ENCODE results near the gene ARHGEF6.
"Not testable (repeated sequence)": the region's sequence is repeated elsewhere in the genome, so short reads cannot be mapped to it uniquely, and the experiment has no call there.

ARHGEF6 gene

DNA sequence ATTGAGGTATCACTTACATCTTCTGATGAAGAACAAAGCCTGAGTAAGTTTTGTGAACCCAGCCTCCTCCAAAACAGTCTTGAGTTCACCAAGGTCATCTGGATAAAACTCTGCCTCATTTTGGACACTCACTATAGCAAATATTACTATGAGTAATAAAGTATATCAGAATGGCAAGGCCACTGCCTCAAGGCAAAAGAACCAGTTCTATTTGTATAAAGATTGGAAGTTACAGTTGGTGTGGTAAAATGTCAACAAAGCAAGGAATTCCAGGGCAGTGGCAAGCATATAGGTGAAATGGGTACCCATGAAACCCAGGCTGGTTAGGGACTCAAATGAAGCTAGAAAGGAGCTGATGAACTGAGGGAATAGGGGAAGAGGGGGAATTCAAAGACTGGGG lies 2.4 kb upstream of the ARHGEF6 start:
- DNase-seq (ENCODE audit: low read depth), result no peak

DNA sequence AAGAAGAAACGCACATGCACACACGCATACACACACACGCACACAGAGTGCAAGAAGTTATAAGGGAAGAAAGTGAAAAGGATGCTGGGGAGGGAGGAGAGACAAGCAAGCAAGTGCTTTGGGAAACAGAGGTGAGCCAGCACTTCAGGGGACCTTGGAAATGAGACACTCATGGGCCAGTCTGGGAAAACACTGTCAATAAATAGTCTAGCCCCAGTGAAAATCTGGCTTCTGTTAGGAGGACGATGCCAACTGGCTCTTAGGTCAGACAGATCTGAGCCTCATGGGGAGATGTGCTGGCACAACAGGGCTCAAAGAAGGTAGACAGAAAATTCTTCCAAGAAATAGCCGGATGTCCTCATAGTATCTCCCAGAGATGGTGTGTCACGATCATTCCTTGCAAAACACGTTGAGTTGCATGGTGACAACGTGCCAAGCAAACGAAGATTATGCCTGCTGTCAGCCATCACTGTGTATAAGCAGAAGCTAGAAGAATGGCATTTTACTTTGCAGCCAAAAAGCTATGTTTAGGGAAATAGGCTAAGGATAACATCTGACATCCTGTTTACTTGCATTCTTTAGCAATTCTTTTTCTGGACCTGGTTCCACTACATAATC lies 557 bp upstream of the ARHGEF6 start:
- DNase-seq (ENCODE audit: low read depth), result no peak

DNA sequence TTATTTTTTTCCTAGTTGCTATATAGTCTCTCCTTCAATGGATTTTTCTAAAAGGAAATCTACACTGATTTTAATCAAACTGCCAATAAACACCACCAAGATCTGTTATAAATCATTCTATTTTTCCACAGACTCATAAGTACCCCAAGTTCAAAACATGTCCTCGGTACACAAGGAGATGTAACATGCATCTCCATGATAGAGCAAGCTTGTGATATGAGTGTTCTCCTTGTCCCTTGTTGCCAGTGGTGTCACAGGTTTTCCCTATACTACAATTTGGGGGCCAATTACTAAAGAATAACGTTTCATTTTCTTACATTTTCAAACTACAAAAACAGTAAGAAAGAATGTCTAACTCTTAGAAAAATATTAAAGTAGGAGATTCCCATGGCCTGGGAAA lies 491 bp downstream of the ARHGEF6 start:
- no peak for DNase-seq (ENCODE audit: low read depth)

DNA sequence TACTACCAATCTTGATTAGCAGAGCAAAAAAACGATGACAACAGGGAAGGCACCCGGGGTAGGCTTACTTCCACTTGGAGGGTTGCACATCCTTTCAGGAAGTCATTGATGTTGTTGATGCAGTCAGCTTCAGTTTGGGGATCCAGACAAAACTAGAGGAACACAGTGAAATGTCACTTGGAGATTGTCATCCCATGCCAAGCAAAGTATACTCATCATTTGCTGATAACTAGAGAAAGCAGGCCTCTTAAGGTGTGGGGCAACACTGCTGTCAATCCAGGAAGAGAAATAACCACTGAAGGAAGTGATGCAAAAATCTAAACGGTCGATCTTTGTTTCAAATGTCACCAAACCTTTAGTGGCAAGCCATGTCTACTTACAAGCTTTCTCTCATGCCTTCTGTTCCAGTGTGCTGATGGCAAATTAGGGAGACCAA lies 1.4 kb downstream of the ARHGEF6 start:
- DNase-seq (ENCODE audit: low read depth), result no peak

DNA sequence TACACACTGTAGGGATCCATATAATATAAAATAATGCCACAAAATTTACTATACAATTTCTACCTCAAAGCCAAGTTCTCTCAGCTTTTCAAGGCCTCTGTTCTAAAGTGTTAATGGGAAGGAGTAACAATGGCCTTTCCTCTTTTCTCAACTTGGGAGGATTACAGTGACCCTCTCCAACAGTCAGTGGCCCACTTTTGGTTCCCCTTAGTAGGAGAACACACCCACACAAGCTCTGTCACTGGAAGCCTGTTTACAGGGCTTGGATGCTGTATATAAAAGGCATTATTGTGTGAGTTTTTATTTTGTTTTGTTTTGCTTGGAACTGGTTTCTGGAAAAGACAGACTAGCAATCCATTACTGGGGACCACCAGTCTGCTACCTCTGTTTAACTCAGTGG lies 1.8 kb downstream of the ARHGEF6 start:
- no peak for DNase-seq (ENCODE audit: low read depth)

DNA sequence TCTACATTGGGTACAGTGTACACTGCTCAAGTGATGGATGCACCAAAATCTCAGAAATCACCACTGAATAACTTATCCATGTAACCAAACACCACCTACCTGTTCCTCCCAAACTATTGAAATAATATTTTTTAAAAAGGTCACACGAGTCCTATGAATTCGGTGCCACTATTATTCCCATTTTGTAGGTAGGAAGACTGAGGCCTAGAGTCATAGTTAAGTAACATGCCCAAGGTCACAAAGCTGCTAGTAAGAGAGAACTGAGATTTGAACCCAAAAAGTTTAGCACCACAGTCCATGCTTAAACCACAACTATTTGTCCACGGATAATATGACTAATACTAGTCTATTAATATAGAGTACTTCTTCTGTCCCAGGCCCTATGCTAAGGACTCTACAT lies 2.7 kb downstream of the ARHGEF6 start:
- DNase-seq (ENCODE audit: low read depth), result no peak

DNA sequence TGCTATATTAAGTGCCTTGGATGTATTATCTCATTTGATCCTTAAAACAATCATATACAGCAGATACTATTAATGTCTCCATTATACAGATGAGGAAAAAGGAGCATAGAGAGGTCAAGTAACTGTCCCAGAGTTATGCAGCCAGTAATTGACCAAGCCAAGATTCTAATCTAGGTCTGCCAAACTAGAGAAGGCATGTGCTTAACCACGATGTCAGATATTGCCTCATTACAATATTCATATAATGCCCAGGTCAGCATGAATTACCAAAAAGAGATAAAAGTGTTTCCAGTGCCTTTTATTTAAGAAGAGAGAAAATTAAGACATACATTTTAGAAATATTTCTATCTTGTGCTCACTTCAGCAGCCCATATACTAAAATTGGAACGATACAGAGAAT lies 7.1 kb downstream of the ARHGEF6 start:
- DNase-seq (ENCODE audit: low read depth), result no peak

DNA sequence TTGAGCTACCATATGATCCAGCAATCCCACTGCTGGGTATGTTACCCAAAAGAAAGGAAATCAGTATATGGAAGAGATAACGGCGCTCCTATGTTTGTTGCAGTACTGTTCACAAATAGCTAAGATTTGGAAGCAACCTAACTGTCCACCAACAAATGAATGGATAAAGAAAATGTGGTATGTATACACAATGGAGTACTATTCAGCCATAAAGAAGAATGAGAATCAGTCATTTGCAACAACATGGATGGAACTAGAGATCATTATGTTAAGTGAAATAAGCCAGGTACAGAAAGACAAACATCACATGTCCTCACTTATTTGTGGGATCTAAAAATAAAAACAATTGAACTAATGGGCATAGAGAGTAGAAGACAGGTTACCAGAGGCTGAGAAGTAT lies 8.9 kb downstream of the ARHGEF6 start:
- not testable (repeated sequence) for DNase-seq (ENCODE audit: low read depth)

DNA sequence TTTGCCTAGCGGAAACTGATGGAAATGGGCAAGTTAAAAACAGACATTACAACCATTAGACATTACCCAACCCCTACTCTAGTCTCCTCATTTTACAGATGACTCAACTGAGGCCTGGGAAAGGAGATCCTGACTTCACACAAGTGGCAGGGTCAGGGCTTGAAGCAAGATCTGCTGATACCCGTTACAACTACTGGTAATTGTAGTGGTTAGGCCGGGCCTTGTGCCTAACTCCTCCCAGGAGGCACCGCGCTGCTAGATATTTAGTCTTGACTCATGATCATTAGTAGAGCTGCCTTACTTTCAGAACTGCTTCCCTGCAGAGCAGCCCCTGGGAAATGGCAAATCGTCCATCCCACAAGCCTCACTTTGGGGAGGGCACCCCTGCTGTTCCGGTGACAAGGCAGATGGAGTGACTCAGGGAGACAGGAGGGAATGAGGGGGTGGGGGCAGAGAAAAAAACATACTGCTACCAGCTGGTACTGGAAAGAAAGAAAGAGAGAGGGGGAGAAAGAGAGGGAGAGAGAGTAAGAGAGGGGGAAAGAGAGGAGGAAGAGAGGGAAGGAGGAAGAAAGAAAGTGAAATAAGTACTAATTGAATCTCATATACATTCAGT lies 12.2 kb downstream of the ARHGEF6 start:
- no peak for DNase-seq (ENCODE audit: low read depth)

DNA sequence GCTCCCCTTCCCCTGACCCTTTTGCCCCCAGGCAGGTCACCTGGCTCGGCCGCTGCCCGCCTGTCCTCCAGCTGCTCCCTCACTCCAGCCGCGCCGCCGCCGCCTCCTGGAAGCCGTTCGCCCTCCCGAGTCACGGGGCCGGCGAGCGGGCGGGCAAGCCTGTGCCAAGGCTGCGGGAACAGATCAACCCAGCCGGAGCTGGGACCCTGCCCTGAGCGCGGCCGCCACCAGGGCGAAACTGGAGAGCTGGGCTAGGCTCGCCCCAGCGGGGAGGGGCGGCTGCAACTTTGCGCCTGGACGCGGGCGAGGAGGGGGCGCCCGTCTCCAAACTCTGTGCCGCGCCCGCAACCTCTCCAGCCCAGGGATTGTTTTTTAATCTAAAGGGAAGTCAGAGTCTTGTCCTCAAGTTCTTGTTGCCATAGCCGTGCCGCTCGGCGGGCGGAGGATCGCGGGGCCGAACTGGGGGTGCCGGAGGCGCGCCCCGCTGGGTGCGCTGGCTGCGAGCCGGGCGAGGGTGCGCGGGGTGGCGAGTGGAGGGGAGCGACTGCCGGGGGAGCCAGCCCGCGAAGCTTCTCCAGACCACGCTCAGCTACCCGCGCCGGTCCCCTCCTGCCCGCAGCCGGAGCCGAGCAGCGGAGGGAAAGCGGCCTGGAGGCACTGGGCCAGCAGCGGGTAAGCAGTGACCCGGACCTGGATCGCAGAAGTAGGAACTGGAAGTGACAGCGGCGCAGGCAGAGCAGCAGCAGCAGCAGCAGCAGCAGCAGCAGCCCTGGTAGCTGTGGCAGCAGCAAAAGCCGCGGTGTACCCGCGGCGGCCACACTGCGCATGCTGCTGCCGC lies 13.4 kb downstream of the ARHGEF6 start:
- no peak for DNase-seq (ENCODE audit: low read depth)

DNA sequence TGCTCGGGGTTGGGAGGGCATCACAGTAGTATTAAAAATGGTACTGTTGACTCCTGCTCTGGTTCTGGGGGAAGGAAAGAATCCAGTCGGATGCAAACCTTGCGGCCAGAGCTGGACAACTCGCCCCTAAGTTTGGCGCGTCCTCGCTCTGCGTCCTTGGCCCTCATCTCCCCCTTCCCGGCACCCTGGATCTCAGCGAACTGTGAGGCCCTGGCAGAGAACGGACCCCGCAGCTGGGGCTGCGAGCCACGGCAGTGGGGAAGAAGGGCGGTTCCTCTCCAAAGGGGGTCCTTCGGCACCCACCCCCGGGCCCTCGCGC lies 14.0 kb downstream of the ARHGEF6 start:
- no peak for DNase-seq (ENCODE audit: low read depth)

DNA sequence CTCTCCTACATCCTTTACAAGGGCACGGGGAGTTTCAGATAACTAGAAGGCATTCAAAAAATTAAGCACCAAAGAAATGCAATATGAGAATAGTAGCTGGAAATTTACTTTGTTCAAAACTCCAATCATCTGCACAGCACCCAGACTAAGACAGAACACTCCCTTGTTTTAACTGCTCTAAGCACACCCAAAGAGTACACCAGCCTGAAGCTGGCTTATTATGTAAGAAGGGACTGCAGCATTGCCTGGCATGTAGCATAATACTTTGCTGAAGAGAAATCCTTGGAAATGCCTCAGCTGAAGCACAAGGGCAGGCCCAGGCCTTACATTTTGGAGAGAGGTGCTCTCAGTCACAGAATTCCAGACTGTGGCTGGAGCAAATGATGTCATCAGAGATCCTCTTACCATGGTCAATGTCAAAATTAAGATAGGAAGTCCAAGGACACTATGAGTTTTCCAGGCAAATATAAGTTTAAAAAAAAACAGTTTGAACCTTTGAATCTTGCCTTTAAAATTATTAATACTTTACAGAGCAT lies 14.8 kb downstream of the ARHGEF6 start:
- no peak for DNase-seq (ENCODE audit: low read depth)

DNA sequence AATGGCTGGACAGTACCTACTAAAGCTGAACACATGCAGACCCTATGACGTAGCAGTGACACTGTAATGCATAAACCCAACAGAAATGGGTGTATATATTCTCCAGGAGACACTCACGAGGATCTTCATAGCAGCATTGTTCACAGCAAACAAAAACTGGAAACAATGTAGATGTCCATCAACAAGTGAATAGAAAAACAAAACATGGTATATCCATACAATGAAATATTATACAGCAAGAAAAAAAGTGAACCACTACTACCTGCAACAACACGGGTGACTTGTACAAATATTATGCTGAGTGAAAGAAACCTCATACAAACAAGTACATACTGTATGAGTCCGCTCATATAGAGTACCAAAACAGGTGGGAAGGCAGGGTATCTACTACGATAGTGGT lies 16.5 kb downstream of the ARHGEF6 start:
- DNase-seq (ENCODE audit: low read depth), result no peak

DNA sequence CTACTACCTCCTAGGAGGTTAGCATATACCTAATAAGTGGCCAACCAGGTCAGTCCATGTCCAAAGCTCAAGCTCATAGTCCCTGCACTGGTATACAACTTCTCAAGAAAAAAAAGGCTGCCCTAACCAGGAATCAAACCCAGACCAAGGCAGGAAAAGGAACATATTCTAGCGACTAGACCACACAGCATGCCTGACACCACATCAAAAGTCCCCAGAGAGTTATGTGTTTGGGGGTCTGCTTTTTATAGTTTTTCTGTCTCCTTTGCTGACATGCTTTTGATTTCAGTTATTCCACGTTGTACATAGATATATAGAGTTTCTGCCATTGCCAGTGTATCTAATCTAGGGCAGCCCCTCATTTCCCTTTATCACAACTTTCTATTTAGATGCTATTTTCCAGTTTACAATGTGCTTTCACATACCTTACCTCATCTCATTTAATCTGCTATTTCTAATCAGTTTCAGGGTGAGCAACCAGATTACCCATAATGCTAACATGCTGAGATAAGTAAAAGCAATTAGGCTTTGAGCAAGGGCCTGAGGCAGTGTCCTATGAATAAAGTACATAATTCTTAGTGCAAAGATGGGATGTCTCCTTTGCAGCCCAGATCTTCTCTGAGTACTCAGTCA lies 17.8 kb downstream of the ARHGEF6 start:
- no peak for DNase-seq (ENCODE audit: low read depth)

DNA sequence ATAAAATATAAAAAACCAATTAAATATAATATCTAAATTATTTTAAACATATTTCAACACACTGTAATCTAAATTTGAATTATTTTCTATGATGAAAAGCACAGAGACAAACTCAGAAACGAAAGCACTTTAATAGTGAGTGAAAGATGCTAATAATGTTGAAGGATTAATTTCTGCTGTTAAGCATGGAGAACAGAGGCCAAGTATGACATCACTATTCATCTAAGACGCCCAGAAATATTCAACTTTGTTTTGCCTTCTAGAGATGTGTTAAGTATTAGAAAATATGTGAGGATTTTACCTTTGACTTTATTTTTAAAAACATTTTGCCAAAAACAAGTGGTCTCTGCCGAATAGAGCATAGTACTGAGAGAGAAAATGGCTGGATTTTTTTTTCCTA lies 19.3 kb downstream of the ARHGEF6 start:
- no peak for DNase-seq (ENCODE audit: low read depth)

DNA sequence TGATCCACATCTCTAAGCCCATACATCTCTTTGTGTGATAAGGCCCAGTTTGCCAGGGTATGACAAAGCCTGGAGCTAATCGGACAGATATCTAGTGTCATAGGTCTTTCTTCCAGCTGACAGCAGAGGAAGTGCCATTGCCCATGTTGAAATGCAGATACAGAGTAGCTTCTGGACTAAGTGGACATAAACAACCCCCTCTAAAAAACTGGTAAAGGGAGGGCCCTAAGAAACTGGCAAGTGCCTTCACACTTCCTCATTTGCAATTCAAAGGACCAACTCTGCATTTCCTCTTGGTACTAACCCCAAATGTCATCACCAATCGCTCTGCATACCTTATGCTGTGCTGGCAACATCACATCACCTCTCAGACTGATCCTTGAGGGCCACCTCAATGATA lies 20.8 kb downstream of the ARHGEF6 start:
- no peak for DNase-seq (ENCODE audit: low read depth)

DNA sequence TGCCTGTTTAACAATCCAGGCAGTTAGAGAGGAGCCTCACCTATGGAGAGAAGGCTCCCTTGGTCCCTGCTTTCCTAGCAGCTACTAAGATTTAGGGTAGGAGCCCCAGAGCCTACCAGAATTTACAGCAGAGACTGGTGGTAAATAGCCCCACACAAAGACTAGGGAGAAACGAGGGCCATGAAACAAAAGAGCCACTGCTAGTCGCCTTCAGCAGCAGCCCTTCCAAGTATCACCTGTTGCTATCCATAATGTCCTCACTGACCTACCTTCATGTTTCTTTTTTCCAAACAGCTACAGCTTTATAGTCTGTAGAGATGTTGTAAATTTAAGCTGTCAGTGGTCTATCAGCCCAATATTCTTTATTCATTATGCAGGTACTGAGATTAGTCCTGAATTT lies 25.3 kb downstream of the ARHGEF6 start:
- no peak for DNase-seq (ENCODE audit: low read depth)

DNA sequence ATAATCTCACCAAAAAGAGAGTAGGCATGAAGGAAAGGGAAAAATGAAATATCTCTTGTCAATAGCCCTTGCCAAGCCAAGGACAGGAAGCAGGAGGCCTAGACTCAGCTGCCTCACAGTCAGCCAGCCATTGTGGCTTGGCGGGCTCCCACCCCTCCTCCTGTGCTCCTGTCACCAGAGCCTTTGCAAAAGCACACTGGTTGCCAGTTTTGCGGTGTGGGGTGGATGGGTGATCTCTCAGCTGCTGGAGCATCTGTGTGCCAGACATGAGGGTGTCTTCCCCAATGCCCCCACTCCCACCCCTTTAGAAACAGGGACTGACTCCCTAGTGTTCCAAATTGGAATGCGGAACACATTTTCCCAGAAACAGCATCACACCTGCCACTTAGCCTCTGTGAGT lies 26.1 kb downstream of the ARHGEF6 start:
- DNase-seq (ENCODE audit: low read depth), result no peak

DNA sequence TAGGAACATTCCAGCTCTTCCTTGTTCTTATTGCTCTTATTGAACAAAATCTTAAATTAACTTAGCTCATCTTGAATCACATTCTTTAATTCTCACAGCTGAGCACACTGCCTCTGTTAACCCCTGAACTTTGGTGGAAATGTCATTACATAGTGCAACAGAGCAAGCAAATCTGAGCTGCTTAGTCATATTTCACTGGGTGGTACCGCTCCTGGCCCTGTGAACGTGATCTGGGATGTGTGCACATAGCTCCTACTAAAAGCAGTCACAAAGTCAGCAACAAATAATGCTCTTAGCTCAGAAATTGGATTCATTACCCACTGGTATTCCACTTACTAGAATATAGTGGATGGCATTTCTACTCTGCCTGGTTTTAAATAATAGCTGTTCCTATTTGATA lies 27.9 kb downstream of the ARHGEF6 start:
- DNase-seq (ENCODE audit: low read depth), result no peak

DNA sequence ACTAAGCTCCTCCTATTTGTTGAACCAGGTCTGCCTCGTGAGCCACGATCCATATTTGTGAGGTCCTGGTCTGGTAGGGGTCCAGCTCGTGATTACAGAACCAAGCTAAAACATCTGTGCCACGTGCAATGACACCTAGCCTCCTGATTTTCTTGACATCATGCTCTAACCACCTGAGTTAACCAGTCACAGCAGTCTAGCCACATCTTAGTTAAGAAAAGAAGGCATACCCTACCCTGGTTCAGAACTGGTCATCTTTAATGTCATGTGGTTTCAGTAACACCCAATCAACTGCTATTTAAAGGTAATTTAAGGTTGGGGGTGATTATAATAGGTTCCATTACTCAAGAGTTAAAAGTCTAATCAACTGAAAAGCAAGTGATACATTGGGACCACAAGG lies 28.4 kb downstream of the ARHGEF6 start:
- no peak for DNase-seq (ENCODE audit: low read depth)

DNA sequence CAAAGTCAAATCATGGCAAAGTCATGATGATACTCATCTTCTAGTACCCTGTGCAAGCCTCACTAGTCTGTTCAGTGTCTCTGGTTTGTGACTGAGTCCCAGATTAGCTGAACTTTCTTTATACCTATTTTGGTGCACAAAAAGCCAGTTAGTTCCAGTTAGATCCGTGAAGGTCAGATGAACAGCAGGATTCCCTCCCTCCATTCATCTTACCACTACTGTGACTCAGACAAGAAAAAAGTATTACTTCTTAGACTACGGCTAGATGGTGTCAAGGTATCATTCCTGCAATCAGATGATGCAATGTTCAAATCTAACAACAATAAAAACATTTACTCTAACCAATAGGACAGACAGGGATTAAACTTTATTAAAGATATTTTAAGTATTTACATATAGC lies 30.4 kb downstream of the ARHGEF6 start:
- DNase-seq (ENCODE audit: low read depth), result no peak

DNA sequence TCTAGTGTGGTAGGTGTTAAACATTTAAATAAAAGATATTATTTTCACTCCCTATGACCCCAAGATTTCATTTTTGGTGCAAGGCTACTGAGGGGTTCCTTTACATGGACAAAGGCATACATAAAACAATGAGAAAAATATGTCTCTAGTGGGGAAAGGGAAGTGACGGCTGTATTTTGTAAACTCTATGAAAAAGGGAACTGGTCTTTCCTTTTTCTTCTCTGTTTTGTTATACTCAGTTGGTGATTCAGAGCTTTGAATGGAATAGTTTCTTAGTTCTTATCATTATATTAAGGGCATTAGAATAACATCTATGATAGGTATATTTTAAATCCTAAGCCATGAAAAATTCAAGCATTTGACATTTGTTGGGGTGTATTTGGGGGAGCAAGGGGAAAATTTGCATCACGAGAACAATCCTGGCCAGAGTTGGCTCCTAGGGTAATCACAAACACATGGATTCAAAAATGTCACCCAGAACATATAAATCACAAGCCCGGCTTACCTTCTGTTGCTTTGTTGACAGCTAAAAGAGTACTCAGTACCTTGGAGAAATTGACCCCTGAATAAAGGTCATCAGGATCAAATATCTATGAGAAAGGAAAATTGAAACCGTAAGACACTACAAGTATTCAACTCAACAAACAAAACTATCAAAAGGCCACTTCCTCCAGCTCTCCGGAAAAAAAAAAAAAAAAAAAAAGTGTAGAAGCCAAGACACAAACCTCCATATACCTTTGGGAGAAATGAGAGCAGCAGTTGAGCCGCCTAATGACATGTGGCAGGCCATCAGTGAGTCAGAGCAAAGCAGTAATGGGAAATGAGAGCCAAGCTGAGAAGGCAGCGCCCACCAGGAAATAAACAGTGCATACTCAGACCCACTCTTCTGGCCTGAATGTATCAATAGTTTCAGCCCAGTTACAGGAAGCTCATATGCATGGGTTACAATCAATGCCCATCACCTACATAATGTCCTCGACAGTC lies 33.4 kb downstream of the ARHGEF6 start:
- no peak for DNase-seq (ENCODE audit: low read depth)
